HG02981 (cell line): ENCODE results near the gene PCDHGC5.
A peak's percentile ranks its signal among the peaks of the same experiment; 100 is the strongest.

Experiments used
- ATAC-seq: cut with Tn5 transposase; IDR thresholded peaks from one replicate; pipeline ENCODE4 v1.9.1; 2021; ENCODE audit warnings: mild to moderate bottlenecking, moderate library complexity; ENCODE audit not compliant: unreplicated experiment

PCDHGC5 gene

DNA sequence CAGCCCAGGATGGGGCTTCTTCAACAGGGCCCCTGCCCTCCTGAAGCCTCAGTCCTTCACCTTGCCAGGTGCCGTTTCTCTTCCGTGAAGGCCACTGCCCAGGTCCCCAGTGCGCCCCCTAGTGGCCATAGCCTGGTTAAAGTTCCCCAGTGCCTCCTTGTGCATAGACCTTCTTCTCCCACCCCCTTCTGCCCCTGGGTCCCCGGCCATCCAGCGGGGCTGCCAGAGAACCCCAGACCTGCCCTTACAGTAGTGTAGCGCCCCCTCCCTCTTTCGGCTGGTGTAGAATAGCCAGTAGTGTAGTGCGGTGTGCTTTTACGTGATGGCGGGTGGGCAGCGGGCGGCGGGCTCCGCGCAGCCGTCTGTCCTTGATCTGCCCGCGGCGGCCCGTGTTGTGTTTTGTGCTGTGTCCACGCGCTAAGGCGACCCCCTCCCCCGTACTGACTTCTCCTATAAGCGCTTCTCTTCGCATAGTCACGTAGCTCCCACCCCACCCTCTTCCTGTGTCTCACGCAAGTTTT, 23.6 kb downstream of the PCDHGC5 start:
- peak; percentile 24 for ATAC-seq

DNA sequence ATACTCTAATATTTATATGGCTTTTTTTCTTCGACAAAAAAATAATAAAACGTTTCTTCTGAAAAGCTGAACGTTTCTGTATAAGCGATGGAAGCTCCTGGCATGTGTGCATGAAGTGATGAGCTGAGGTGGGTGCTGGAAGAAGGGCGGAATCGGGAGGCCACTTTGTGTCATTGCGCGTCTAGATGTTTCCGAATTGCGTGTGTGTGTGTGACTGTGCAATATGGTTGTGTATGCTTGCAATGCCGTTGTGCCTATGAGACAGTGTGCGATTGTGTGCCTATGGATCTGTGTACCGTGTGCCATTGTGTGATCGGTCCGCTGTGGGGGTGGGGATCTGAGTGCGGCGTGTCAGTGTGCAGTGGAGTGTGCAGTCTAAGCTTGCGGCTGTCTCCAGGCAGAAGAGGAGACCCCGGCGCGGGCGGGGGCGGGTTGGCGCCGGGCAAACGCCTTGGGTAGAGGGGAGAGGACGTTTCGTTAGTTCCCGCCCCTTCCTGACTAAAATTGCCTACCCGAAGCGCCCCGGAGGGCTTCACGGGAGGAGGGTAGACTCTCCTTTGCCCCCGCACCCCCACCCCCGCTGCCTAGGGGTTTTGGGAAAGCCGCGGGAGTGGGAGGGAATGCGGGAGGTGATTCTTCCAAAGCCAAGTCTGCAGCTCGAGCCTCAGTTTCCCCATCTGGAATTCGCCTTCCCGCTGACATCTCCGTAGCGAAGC, 24.2 kb downstream of the PCDHGC5 start:
- ATAC-seq: no peak

DNA sequence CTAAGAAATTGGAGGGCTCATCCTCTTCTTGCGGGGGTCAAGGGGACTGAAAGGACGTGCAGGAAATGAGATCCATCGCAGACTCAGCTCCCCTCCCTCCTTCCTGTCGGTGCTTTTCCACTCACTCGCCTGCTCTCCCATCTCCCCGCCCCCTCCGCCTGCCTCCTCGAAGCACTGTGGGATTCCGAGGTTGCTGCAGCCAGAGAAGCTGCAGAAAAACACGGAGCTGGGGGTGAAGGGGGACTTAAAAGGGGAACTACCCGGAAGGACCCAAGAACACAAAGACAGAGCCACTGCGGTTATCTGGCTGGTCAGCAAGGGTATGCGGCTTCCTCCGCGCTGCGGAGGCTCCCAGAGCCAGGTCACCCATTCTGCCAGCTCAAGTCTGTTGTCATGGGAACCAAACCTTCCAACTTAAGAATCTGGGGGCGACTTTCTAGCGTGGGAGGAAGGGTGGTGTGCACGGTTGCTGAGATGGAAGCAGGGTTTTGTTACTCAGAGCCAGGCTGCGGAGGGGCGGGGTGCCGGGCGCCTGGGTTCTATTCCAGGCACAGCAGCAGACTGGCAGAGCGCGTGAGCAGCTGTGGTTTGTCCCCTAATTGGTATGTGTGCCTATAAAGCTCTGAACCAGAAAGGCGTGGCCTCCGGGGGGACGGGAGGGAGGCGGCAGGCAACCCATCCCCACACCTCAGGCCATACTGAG, 24.9 kb downstream of the PCDHGC5 start:
- no peak for ATAC-seq

DNA sequence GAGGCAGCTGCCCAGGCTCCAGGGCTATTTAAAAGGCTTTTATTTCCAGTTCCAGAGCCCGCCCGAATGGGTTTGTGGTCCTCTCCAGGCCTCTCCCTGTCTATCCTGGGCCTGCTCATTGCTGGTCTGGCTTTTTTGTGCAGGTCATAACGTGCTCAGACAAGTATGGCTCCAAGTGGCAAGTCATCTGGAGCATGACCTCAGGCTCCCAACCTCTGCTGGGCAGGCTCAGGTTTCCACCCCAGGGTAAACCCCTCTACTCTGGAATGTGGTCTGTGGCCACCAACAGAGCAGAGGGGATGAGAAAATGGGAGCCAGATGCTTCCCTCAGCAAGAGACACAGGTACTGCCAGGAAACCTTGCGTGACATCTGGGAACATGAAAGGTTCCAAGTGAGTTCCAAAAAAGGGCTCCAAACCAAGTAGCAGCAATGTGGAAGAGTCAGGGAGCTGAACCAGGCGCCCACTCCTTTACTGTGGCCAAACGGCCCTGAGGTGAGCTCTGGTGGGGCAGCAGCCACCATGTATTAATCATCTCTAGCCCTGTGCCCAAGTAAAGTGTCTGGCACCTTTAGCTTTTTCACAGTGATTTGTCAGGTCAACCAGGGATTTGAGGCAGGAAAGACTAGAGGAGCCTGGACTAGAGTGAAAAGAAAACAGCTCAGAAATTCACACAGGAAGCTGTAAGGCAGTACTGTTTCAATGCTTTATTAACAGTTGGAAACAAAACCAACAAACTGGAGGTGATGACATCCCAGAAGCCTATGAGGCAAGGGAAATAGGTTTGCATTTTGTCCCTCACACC, 25.7 kb downstream of the PCDHGC5 start:
- ATAC-seq: no peak

DNA sequence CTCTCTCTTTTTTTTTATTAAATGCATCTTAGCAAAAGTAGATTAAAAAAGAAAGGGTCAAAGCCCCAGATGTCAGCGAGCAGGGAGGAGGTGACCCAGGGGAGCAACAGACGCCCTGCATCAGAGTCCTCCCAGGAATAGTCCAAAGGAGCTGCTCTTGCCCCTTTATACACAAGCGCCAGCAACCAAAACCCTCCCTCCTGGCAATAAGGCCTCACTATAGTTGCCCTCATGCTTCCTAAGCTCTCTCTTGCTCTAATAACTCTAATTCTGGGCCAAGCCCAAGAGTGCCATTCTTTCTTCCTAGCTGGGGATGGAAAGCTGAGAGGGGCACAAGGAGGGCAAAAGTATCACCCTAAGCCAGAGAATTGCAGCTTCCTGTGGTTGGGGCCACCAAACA, 26.3 kb downstream of the PCDHGC5 start:
- ATAC-seq: no peak

DNA sequence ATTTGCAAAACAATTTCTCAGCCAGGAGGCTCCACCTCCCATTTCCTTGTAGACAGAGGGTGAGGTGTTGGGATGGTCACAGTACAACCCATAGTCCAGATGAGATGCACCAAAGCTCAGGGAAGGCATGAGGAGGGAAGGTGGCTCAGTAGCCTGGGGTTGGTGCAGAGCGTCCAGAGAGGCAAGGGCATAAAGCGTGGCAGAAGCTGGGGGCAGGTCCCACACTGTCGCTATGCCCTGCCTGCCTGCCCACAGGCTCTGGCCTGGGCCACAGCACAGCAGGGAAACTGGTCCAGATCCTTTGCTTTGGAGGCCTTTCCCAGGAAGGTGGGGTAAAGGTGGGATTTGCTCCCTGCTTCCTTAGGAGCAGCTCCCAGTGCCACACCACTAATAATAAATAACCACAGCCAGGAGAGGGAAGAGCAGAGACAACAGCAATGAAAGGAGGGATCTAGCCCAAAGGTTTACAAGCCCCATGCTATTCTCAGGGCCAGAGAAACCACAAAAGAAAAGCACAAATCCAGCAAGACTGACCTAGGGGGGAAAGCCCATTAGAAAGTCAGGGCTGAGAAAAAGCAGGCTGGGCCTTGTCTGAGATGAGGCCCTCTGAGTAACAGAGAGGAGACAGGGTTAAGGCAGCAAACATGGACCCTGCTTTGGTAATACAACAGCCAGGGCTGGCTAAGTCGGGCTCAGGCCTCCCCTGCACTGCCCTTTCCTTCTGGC, 27.2 kb downstream of the PCDHGC5 start:
- ATAC-seq: no peak

DNA sequence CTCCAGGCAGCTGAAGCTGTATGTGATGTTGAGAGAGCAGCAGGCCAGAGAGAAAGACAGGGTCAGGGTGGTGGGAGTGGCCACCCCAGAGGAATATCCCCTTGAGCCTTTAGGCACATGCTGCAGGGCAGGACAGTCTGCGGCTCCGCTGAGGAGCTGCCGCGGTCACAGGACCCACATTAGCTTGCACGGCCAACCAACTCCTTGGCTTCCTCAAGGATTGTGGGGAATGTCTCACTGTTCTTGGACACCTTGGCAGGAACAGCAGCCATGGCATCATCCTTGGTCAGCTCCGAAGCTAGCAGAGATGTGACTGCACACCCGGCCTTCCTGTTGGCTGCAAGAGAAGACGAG, 27.8 kb downstream of the PCDHGC5 start:
- no peak for ATAC-seq

DNA sequence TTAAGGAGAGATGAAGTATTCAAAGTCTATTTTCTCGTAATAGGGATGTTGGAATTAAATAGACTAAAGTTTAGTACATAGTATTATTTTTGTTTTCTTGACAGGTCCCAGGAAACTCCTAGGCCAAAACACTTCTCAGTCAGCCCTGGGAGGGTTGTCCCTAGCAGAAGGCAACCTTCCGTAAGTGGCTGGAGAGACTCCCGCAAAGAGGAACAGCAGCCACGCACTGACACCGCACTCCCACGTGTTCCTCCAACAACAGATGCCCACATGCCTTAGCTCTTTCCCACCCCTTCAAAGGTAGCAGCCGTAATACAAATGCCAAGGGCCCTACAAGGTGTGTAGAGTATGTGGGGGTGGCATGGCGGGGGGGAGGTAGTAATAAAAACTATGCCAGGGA, 28.4 kb downstream of the PCDHGC5 start:
- ATAC-seq: no peak

DNA sequence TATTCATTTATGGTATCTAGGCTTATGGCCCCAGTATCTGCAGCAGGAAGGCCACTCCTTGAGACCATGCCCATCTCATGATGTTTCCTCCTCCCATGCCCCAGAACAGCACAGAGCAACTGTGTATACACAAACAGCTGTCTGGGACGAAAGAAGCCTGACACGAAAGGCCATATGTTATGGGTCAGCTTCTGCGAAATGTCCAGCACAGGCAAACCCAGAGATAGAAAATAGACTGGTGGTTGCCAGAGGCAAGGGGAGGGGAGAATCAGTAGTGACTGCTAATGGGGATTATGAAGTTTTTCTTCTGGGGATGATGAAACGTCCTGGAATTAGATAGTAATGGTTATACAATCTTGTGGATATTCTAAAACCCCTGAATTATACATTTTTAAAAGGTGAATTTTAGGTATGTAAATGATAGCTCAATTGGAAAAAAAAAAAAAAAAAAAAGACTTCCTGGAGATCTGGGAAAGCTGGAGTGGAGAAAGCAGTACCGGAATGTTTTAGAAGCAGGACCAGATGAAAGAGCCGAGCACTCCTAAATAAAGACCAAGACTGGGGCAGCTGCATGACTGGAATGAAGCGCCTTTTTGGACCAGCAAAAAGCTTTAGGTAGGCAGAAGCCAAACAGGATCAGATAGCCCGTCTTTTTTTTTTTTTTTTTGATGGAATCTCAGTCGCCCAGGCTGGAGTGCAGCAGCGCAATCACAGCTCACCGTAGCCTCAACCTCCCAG, 29.2 kb downstream of the PCDHGC5 start:
- ATAC-seq: no peak

DNA sequence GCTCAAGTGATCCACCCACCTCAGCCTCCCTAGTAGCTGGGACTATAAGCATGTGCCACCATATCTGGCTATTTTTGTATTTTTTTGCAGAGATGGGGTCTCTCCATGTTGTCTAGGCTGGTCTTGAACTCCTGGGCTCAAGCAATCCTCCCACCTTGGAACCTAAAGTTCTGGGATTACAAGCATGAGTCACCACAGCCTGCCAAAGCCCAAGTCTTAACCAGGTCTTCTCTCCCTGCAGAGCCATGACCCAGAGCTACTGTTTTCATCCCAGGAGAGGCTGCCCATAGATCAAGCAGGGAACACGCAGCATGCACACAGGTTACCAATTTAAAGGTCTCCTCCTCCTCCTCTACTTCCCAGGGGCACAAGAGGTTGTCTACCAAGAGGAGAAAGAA, 29.7 kb downstream of the PCDHGC5 start:
- no peak for ATAC-seq

DNA sequence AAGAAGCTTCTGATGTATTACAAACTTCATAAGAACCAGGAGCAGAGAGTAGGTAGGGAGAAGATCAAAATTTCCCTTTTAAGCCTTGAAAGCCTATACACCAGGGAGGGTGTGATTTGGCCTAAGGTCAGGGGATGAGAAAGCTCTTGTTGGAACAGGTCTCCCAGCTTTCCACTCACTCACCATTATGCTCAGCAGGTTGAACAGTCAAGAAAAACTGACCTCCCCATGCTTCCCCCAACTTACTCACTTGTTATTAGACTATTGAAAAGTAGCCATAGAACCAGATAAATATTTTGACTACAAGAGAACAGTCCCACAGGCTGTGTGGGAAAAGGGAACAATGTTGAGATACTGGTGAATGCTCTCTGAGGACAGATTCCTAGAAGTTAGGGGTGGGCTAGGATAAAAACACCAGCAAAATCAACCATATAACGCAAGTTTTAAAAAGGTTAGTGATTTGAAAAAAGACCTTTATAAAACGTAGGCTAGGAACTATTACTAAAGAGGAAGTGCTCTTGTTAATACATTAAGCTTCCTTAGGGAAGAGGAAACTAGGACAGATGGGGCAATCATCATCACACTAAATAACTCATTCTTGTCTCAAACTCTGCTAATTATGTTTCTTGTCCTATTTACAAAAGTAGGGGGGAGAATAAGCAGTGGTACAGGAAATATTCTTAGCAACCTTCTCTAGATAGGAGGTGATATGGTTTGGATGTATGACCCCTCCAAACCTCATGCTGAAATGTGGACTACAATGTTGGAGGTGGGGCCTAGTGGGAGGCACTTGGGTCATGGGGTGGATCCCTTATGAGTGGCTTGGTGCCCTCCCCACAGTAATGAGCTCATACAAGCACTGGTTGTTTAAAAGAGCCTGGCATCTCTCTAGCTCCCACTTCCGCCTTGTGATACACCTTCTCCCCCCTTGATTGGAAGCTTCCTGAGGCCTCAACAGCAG, 31.0 kb downstream of the PCDHGC5 start:
- no peak for ATAC-seq

DNA sequence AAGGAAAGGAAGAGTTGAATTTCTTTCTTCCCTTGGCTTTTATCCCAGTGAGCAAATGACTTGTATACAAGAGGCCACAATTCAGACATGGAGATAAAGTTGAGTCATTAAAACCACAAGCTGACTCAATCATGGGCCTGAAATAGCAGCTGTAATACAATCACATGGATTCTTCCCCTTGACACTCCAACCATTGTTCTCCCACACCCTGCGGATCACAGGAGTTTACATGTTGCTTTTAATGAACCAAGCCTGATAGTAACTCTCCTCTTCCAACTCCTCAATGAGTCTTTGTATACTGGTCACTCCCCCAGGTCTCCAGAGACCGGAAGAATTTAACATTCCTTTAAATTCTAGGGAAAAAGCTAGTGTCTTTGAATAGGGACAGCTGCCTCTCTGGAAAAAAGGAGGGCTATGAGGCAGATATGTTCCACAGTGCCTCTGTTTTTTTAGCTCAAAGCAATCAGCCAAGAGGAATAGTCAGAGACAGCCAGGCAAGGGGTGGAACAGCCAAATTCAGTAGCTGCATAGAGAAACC, 32.4 kb downstream of the PCDHGC5 start:
- ATAC-seq: no peak

DNA sequence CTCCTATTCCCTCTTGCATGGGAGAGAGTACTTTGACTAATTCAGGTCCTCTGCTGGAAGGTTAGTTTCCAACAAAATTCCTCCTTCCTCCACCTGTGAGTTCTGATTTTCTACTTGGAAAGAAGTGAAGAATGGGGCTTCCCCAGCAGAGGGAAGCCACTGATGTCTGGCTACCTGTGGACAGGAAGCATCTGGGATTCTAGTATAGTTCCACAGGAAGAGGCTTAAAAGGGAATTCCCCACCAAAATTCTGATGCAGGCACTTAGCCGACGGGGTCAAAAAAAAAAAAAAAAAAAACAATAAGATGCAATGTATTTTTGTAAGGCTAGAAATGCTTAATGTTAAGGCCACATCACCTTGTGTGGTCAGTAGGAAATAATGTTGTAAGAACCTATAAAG, 33.4 kb downstream of the PCDHGC5 start:
- no peak for ATAC-seq

DNA sequence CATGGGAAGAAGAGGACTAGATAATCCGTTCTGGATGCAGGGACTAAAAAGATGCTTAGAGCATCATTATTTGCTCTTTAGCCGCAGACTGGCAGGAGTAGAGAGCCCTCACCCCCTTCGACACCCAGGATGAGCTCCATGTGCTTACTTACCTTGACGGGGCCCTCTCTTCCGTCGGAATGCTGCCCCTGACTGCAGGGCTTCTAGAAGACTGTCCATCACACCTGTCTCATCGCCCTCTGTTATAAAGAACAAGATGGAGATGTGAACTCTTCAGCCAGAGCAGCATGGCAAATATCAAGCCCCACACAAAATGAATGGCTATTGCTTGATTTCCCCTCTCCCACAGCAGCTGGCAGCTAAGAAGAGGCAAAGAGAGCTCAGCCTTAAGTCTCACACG, 35.1 kb downstream of the PCDHGC5 start:
- ATAC-seq: no peak

DNA sequence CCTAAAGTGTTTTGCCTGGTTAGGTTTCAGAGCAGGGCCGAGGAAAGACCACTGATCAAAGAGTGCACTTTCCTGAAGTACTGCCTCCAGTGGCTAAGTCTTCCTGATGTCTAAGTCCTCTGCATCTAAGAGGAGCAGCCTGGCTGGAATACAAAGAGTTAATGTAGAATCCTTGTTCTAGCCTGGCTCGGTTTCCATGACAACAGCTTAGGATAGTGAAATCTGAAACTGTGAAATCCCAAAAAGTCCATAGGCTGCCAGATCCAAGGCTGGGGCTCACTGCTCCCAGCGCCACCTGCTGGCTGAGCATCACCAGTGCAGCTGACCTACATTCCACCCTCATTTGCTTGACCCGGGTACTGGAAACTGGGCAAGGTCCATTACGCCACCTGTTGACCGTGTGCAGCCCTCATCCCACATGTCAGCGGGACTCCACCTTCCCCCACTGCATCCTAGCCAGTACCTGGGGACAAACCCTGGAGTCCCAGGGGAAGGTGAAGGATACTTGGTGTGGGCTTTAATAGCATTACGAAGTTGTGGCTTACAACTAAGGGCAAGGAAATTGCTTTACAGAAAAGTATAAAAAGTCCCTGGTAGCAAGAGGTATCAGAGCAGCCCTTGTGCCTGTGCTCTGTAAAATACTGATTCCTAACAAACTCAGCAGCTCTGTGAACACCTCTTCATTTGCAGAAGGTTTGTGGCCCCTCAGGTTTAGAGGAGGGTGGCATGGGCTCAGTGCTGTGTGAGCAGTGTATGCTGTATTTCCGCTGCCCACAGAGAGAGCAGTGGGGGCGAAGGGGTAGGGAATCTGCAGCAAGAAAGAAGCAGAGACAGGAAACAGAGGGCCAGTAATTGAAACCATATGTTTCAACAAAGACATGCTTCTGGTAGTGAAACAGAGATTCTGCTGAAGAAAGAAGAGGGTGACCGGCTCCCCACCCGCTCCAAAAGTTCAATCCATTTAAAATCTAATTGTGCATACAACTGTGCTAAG, 36.0 kb downstream of the PCDHGC5 start:
- ATAC-seq: peak; percentile 61

DNA sequence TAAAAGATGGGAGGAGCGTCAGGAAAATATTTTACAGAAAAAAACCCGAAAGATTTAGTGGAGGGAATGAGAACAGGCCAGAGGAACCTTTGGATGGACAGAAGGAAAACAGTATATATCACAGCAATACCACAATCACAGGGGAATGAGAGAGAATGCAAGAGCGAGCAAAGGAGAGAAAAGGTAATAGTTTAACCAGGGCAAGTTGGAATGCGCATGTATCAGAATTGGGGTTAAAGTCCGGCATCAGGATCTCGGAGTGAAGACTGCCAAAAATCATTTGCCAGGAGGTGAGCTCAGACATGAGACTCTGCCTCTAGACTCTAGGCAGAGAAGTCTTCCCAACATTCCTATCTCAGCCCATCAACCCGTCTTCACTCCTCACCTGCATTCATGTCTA, 36.8 kb downstream of the PCDHGC5 start:
- no peak for ATAC-seq

DNA sequence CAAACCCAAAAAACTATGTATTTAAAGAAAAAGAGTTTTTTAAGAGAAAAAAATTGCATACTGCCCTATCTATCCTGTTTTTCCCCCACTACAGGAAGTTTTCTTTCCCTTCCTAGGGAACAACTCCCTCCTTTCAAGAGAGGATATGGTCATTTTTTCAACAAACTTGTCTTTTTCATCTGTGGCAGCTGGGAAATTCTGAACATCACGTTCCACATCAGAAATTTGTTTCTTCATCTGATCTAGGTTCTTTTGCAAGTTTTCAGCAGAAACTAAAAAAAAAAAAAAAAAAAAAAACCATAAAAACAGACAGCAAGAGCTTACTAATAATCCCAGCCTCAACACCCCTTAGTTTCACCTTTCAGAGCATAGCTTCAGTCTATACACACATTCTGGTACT, 38.5 kb downstream of the PCDHGC5 start:
- ATAC-seq: no peak
